CD4-positive, alpha-beta T cell treated with Interleukin-6 for 4 hours (primary cell): ENCODE data around the gene IGLON5.

Experiments
- DNase-seq: peaks from one replicate; pipeline ENCODE4 v3.0.0-alpha.2; 2020; ENCODE audit warnings: mixed read lengths

Gene IGLON5

DNA sequence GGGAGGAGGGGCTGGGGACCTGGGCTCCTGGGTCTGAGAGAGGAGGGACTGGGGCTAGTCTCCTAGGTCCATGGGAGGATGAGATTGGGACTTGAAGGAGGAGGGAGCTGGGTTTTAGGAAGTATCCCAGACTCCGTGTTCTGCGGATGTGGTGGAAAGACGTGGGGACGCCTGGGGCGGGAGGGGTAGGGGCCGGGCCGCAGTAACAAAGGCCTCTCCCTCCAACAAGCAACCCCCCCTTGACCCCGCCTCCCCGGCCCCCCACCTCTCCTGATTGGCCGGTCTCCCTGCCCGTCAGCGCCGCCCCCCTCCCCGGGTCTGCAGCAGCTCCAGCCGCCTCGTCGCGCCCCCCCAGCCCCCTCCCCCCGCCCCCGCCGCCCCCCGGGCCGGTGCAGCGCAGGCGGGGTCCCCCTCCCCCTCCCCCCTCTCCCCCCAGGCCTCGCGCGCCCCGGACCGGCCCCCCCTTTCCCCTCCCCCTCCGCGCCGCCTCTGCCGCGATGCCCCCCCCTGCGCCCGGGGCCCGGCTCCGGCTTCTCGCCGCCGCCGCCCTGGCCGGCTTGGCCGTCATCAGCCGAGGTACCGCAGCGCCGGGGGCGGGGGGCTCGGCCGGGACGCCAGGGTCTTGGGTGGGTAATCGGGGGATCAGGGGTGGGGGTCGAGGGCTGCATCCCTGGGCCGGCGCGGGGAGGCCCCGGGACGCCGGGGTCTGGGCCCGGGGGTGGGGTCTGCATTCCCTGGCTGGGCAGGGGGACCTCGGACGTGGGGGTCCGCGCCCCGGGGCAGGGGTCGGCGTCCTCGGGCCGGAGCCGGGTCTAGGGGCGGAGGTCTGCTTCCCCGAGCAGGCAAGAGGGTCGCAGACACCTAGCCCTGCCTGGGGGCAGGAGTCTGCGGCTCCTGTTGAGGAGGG lies at the start of gene IGLON5:
Gene IGLON5 (plus strand): TSS at position 294 of the 907 bp plus-strand sequence. CDS start 204 bp downstream, at position 498.
- DNase-seq, result no peak

GRCh38 chr19:51263808-51264207 lies 47.6 kb upstream of the IGLON5 start:
- DNase-seq, result no peak

GRCh38 chr19:51271067-51271466 lies 40.4 kb upstream of the IGLON5 start:
- no peak for DNase-seq

DNA sequence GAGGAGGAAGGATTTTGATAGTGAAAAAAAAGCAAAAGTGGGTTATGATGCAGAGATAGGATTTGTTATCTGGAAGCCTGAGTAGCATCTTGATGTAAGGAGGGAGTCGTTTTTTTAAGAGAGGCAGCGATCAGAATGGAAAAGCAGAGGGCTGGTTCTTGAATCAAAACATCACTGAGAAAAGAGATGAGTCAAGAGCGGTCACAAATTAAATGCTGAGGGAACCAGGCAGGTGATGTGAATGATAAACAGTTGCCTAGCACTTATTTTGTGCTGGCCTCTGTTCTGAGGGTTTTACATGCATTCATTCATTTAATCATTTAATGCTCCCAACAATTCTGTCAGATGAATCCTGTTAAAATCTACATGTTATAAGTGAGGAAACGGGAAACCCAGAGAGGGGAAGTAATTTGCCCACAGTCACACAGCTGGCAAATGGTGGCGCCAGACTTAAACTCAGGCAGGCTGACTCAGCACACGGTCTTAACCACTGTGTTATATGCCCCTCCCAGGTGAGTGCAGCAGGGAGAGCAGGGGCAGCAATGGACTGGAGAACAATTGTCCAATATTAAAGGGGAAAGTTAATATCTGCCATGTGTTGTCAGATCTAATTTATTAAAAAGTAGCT lies 39.1 kb upstream of the IGLON5 start:
- peak; percentile 48 for DNase-seq

- DNase-seq, result no peak
Observed at GRCh38 chr19:51274049-51274770, 37.2 kb upstream of the IGLON5 start.

- no peak for DNase-seq
Observed at GRCh38 chr19:51277112-51277511, 34.3 kb upstream of the IGLON5 start.

DNA sequence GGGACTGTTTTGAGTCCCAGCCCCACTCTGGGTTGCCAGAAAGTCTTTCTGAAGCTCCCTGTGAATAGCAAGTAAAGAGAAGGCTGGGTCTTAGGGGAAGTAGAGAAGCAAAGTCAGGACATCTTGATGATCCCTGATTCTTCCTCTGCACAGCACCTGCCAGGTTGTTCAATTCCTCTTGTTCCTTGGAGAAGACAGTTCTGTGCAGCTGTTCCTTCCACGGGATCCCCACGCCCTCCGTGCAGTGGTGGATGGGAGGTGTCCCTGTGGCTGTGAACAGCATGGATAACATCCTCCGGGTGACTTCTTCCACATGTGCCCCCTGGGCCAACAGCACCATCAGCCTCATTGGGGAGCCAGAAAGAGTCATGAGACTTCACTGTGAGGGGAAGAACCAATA lies 29.1 kb upstream of the IGLON5 start:
- no peak for DNase-seq

DNA sequence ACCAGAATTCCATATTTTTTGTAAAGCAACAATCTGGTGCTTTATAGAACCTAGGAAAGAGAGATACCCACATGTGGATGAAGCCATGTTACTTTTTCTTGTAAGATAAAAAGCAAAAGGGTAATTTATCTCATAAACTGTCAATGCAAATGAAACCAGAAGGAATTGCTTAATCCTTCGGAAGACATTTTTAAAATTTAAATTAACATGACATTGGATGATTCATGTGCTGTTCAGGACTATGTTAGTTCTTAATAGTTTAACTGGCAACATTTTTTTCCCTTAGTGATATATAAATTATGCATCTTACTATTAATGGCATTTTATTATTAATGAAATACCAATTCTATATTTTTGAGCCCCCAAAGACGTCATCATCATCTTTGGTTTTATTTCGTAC lies 25.8 kb upstream of the IGLON5 start:
- DNase-seq, result no peak

GRCh38 chr19:51289635-51290034 lies 21.8 kb upstream of the IGLON5 start:
- no peak for DNase-seq

GRCh38 chr19:51292971-51293370 lies 18.5 kb upstream of the IGLON5 start:
- no peak for DNase-seq

GRCh38 chr19:51293571-51294210 lies 17.8 kb upstream of the IGLON5 start:
- DNase-seq, result no peak

- no peak for DNase-seq
Observed at GRCh38 chr19:51294211-51294976, 17.1 kb upstream of the IGLON5 start.

- no peak for DNase-seq
Observed at GRCh38 chr19:51294977-51295375, 16.5 kb upstream of the IGLON5 start.

- no peak for DNase-seq
Observed at GRCh38 chr19:51295382-51296126, 15.9 kb upstream of the IGLON5 start.

- DNase-seq, result no peak
Observed at GRCh38 chr19:51296336-51297093, 14.9 kb upstream of the IGLON5 start.

DNA sequence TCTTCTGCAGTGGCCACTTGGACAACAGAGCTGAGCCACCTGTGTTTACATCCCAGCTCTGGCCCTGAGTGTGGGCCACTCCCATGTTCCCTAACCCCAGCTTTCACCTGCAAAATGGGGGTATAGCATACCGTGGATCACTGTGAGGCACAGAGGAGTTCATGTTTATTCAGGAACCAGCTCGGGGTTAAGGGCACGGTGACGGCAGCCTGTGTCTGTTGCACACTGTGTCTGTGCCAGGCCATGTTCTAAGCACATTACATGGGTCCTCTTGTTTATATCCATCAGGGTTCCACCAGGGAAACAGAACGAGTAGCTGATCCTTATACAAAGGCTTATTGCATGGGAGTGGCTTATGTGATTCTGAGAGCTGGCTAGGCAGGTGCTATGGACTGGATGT lies 14.0 kb upstream of the IGLON5 start:
- DNase-seq, result no peak

DNA sequence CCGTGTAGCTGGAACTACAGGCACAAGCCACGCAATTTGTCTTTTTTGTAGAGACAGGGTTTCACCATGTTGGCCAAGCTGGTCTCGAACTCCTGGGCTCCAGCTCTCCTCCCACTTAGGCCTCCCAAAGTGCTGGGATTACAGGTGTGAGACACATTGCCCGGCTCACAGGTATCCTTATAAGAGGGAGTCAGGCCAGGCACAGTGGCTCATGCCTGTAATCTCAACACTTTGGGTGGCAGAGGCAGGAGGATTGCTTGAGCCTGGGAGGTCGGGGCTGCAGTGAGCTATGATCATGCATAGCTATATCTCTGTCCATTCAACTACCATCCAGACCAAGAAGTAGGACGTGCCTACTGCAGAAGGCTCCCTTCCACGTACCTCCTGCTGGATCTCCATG lies 10.2 kb upstream of the IGLON5 start:
- DNase-seq, result no peak

DNA sequence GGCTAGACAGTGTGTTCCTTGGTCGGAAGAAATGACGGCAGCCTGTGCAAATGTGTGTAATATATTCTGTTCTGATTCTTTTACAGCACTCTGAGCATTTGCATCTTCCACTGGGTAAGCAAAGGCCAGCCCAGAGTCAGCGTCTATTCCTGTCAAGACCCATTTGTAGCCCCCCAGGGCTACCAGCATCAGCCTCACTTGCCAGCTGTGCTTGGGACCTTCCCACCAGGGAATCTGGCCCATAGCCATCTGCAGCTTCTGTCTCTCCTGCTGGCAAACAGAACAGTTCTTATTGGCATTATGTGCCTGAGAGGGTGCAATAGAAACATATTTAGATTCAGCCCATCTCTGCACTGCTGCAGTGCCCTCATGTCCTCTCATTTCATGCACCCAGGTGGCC lies 6.0 kb upstream of the IGLON5 start:
- no peak for DNase-seq

DNA sequence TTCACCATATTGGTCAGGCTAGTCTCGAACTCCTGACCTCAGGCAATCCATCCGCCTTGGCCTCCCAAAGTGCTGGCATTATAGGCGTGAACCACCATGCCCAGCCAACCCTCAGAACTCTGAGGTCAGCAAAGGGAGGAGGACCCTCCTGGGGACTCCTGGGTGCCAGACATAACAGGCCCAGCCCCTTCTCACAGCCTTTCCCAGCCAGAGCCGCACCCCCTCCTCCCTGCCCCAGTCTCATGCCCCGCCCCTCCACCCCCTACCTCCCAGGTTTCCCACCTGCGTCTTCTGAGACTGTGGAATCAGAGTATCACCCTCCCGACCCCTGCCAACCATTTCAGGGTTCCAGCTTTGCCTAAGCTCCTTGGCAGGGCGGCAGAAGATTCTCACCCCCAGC lies 5.2 kb downstream of the IGLON5 start:
- DNase-seq, result no peak

DNA sequence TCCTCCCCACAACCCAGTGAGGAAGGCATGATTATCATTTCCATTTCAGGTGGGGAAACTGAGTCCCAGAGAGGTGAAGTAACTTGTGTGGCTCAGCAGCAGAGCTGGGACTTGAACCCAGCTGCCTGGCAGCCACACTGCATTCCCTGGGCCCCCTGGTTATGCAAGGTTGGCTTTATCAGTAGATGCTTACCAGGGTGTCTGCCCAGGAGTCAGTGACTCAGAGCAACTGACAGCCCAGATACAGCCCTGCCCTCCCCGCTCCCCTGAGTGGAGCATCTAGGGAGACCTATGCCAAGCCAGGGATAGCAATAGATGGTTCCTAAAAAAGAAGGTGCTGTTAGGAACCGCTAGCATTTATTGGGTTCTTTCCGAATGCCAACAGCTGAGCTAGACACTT lies 5.9 kb downstream of the IGLON5 start:
- no peak for DNase-seq

GRCh38 chr19:51317968-51318367 lies 6.5 kb downstream of the IGLON5 start:
- DNase-seq, result no peak
